ENCODE data around the gene ANKRD52.
A peak's percentile ranks its signal among the peaks of the same experiment; 100 is the strongest.

Gene ANKRD52

GRCh38 chr12:56236985-56237384, 21.2 kb downstream of the ANKRD52 start:
- Histone ChIP-seq H3K27ac (ENCODE audit: low read depth, low read length) (no peak overlapping the region), H3K4me3 (ENCODE audit: low read depth in 1 of 2, low read length in 2 of 2) (no peak overlapping the region), H3K4me1 (ENCODE audit: insufficient read depth, low read length) (no peaks in the 10 kb centered on the region), H3K27me3 (ENCODE audit: control insufficient read depth in 1 of 2, insufficient read depth in 2 of 2, low read length in 2 of 2) (no peaks in the 10 kb centered on the region), H3K9ac (ENCODE audit: low read length) (no peak overlapping the region), H3K36me3 (ENCODE audit: insufficient read depth, low read length) (peaks cover 34% of the 10 kb centered on the region), H3K9me3 (ENCODE audit: low read length) (no peaks in the 10 kb centered on the region)

- no peak overlapping the region for H3K27ac ChIP-seq (ENCODE audit: low read depth, low read length)
- no peaks in the 10 kb centered on the region for H3K27me3 ChIP-seq (ENCODE audit: control insufficient read depth in 1 of 2, insufficient read depth in 2 of 2, low read length in 2 of 2)
- no peak overlapping the region for H3K9ac ChIP-seq (ENCODE audit: low read length)
- H3K4me3 ChIP-seq (ENCODE audit: low read depth in 1 of 2, low read length in 2 of 2) = no peak overlapping the region
- no peaks in the 10 kb centered on the region for H3K9me3 ChIP-seq (ENCODE audit: low read length)
- H3K36me3 ChIP-seq (ENCODE audit: insufficient read depth, low read length) = peaks cover 25% of the 10 kb centered on the region
- no peaks in the 10 kb centered on the region for H3K4me1 ChIP-seq (ENCODE audit: insufficient read depth, low read length)
These were observed 22.1 kb downstream of the ANKRD52 start for GRCh38 chr12:56236091-56236490.

DNA sequence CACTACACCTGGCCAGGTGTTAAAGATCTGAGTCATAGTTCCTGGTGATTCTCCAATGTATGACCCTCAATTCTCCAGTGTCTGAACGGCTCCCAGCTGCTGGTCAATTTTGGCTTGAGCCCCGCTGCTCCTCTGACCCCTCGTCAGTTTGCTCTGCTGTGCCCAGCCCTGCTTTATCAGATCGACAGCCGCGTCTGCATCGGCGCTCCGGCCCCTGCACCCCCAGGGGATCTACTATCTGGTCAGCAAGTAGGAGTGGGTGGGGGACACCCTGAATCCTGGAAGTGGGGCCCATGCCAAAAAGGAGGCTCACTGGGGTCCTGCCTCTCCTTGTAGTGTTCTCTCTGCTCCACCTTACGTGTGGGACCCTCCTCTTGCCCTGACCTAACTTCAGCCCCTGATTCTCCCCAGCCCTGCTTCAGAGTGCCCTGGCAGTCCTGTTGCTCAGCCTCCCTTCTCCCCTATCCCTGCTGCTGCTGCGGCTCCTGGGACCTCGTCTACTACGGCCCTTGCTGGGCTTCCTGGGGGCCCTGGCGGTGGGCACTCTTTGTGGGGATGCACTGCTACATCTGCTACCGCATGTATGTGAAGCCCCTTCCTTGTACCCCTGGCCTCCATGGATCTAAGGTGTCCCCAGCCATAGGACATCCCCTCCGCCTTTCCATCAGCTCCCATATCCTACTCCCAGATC, 23.3 kb downstream of the ANKRD52 start:
- Histone ChIP-seq H3K4me1 (ENCODE audit: insufficient read depth, low read length) (no peaks in the 10 kb centered on the region), H3K9ac (ENCODE audit: low read length) (no peak overlapping the region), H3K4me3 (ENCODE audit: low read depth in 1 of 2, low read length in 2 of 2) (no peak overlapping the region), H3K27me3 (ENCODE audit: control insufficient read depth in 1 of 2, insufficient read depth in 2 of 2, low read length in 2 of 2) (no peaks in the 10 kb centered on the region), H3K36me3 (ENCODE audit: insufficient read depth, low read length) (peaks cover 13% of the 10 kb centered on the region), H3K27ac (ENCODE audit: low read depth, low read length) (no peak overlapping the region), H3K9me3 (ENCODE audit: low read length) (no peaks in the 10 kb centered on the region)

- no peaks in the 10 kb centered on the region for H3K4me1 ChIP-seq (ENCODE audit: insufficient read depth, low read length)
- H3K36me3 ChIP-seq (ENCODE audit: insufficient read depth, low read length) = no peaks in the 10 kb centered on the region
- no peak overlapping the region for H3K9ac ChIP-seq (ENCODE audit: low read length)
- H3K27ac ChIP-seq (ENCODE audit: low read depth, low read length) = no peak overlapping the region
- no peaks in the 10 kb centered on the region for H3K27me3 ChIP-seq (ENCODE audit: control insufficient read depth in 1 of 2, insufficient read depth in 2 of 2, low read length in 2 of 2)
- no peaks in the 10 kb centered on the region for H3K9me3 ChIP-seq (ENCODE audit: low read length)
- no peak overlapping the region for H3K4me3 ChIP-seq (ENCODE audit: low read depth in 1 of 2, low read length in 2 of 2)
These were observed 27.0 kb downstream of the ANKRD52 start for GRCh38 chr12:56231184-56231582.

GRCh38 chr12:56230432-56231183, 27.6 kb downstream of the ANKRD52 start:
- Histone ChIP-seq H3K27me3 (ENCODE audit: control insufficient read depth in 1 of 2, insufficient read depth in 2 of 2, low read length in 2 of 2) (no peaks in the 10 kb centered on the region), H3K4me1 (ENCODE audit: insufficient read depth, low read length) (no peaks in the 10 kb centered on the region), H3K27ac (ENCODE audit: low read depth, low read length) (no peak overlapping the region), H3K4me3 (ENCODE audit: low read depth in 1 of 2, low read length in 2 of 2) (no peak overlapping the region), H3K9me3 (ENCODE audit: low read length) (no peaks in the 10 kb centered on the region), H3K9ac (ENCODE audit: low read length) (no peak overlapping the region), H3K36me3 (ENCODE audit: insufficient read depth, low read length) (no peaks in the 10 kb centered on the region)

DNA sequence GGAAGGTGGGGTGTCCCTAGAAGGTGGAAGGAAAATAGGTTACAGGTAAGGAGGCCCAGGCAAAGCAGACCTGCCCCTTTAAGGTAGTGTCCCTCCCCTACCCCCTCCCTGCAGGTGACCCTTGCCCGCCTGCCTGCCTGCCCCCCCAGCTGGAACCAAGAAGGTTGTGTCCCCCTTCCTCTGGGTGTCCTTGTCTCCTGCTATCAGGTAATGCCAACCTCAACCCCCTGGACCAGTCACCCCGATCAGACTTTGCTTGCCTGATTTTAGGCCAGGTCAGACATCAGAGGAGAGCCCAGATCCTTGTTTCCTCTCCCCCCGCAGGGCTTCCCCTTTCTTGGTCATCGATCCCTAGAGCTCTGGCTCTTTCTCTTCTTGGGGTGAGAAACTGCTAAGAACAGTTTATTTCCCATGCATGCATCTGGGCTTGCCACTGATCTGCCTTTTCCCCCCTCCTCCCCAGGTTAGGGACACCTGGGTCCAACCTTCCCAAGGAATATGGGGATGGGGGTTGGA, 28.2 kb downstream of the ANKRD52 start, which contains the start of gene SLC39A5:
TSS of gene SLC39A5 (plus strand) at position 136 of the 516 bp plus-strand sequence. CDS start 1,224 bp downstream, outside the sequence.
- H3K27ac ChIP-seq (ENCODE audit: low read depth, low read length) = no peak within 1 kb of the TSS
- H3K4me3 ChIP-seq (ENCODE audit: low read depth in 1 of 2, low read length in 2 of 2) = no peak within 1 kb of the TSS
- peaks cover 1% of the 10 kb centered on the region for H3K4me1 ChIP-seq (ENCODE audit: insufficient read depth, low read length)
- H3K36me3 ChIP-seq (ENCODE audit: insufficient read depth, low read length) = no peaks in the 10 kb centered on the region
- H3K9ac ChIP-seq (ENCODE audit: low read length) = no peak within 1 kb of the TSS
- no peaks in the 10 kb centered on the region for H3K9me3 ChIP-seq (ENCODE audit: low read length)
- H3K27me3 ChIP-seq (ENCODE audit: control insufficient read depth in 1 of 2, insufficient read depth in 2 of 2, low read length in 2 of 2) = no peaks in the 10 kb centered on the region

- Histone ChIP-seq H3K9ac (ENCODE audit: low read length) (no peak overlapping the region), H3K9me3 (ENCODE audit: low read length) (no peaks in the 10 kb centered on the region), H3K27ac (ENCODE audit: low read depth, low read length) (no peak overlapping the region), H3K4me3 (ENCODE audit: low read depth in 1 of 2, low read length in 2 of 2) (no peak overlapping the region), H3K4me1 (ENCODE audit: insufficient read depth, low read length) (peaks cover 6% of the 10 kb centered on the region), H3K36me3 (ENCODE audit: insufficient read depth, low read length) (no peaks in the 10 kb centered on the region), H3K27me3 (ENCODE audit: control insufficient read depth in 1 of 2, insufficient read depth in 2 of 2, low read length in 2 of 2) (no peaks in the 10 kb centered on the region)
These were observed 29.1 kb downstream of the ANKRD52 start for GRCh38 chr12:56229082-56229481.

DNA sequence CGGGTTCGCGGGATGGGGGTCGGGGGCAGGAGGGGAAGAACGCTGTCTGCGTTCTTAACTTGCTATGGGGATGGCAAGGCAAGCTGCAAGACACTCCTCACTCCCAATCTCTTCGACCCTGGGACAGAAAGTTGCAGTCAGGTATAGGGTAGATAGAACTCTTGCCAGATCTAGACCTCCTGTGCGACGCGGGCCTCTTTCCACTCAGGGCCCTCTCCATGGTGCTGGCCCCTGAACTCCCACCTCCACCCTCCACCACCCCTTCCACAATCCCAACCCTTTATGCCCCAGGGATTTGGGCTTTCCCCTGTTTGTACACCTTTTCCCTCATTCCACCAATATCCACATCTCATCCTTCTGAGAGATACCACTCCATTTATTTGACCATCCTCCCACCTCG, 33.2 kb downstream of the ANKRD52 start:
- Histone ChIP-seq H3K4me1 (ENCODE audit: insufficient read depth, low read length) (peaks cover 37% of the 10 kb centered on the region), H3K27me3 (ENCODE audit: control insufficient read depth in 1 of 2, insufficient read depth in 2 of 2, low read length in 2 of 2) (no peaks in the 10 kb centered on the region), H3K36me3 (ENCODE audit: insufficient read depth, low read length) (no peaks in the 10 kb centered on the region), H3K9me3 (ENCODE audit: low read length) (no peaks in the 10 kb centered on the region), H3K9ac (ENCODE audit: low read length) (peak overlapping the region; percentile 72), H3K27ac (ENCODE audit: low read depth, low read length) (no peak overlapping the region), H3K4me3 (ENCODE audit: low read depth in 1 of 2, low read length in 2 of 2) (peak overlapping the region; percentile 76 to 80)

GRCh38 chr12:56224102-56224701, 34.0 kb downstream of the ANKRD52 start, which contains the start of gene NABP2:
NABP2 (plus strand) TSS chr12:56224342; CDS start chr12:56224857, 515 bp downstream.
- peak within 1 kb of the TSS; percentile 76 to 80 for H3K4me3 ChIP-seq (ENCODE audit: low read depth in 1 of 2, low read length in 2 of 2)
- peaks cover 37% of the 10 kb centered on the region for H3K4me1 ChIP-seq (ENCODE audit: insufficient read depth, low read length)
- peak within 1 kb of the TSS; percentile 72 for H3K9ac ChIP-seq (ENCODE audit: low read length)
- H3K27me3 ChIP-seq (ENCODE audit: control insufficient read depth in 1 of 2, insufficient read depth in 2 of 2, low read length in 2 of 2) = no peaks in the 10 kb centered on the region
- H3K9me3 ChIP-seq (ENCODE audit: low read length) = no peaks in the 10 kb centered on the region
- no peaks in the 10 kb centered on the region for H3K36me3 ChIP-seq (ENCODE audit: insufficient read depth, low read length)
- H3K27ac ChIP-seq (ENCODE audit: low read depth, low read length) = peak within 1 kb of the TSS; percentile 84

DNA sequence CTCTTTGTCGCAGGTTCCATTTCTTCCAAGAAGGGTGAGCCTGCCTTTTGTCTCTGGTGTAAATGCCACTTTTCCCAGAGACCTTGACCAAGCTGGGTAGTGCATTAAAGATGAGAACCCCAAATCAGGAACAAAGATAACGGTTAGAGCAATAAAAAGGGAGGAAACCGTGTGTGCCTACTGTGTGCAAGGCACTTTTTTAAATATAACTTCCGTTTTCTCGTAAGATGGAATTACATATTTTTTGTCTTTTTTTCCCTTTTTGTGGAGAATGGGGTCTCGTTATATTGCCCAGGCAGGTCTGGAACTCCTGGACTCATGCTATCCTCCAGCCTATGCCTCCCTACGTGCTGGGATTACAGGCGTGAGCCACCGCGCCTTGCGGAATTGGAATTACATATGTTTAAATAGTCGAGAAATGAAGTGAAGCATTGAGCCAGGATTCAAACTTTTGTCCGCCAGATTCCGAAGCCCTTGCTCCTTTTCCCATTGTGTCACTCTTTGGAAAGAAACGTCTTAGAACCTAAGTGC, 34.5 kb downstream of the ANKRD52 start:
- H3K36me3 ChIP-seq (ENCODE audit: insufficient read depth, low read length) = no peaks in the 10 kb centered on the region
- H3K27me3 ChIP-seq (ENCODE audit: control insufficient read depth in 1 of 2, insufficient read depth in 2 of 2, low read length in 2 of 2) = no peaks in the 10 kb centered on the region
- peaks cover 37% of the 10 kb centered on the region for H3K4me1 ChIP-seq (ENCODE audit: insufficient read depth, low read length)
- H3K9ac ChIP-seq (ENCODE audit: low read length) = no peak overlapping the region
- H3K9me3 ChIP-seq (ENCODE audit: low read length) = no peaks in the 10 kb centered on the region
- peak overlapping the region; percentile 84 for H3K27ac ChIP-seq (ENCODE audit: low read depth, low read length)
- peak overlapping the region in 1 of 2 donors; percentile 35 for H3K4me3 ChIP-seq (ENCODE audit: low read depth in 1 of 2, low read length in 2 of 2)

DNA sequence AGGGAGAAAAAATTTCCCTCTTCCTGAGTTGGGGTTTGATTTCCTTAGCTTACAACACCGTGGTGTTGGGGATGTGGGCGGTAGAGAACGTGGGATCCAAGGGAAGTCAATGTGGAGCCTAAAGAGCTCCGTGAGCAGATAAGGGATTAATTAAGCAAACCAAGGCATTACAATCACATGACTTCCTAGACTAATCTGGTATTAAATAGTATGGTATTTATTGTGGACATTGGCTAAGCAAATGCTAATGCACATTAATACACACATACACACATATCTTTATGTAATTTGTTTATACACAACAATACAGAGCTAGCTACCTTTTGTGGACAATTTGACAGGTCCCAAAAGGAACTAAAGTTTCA, 35.7 kb downstream of the ANKRD52 start:
- no peaks in the 10 kb centered on the region for H3K27me3 ChIP-seq (ENCODE audit: control insufficient read depth in 1 of 2, insufficient read depth in 2 of 2, low read length in 2 of 2)
- peak overlapping the region; percentile 83 to 96 for H3K4me3 ChIP-seq (ENCODE audit: low read depth in 1 of 2, low read length in 2 of 2)
- H3K36me3 ChIP-seq (ENCODE audit: insufficient read depth, low read length) = no peaks in the 10 kb centered on the region
- peaks cover 37% of the 10 kb centered on the region for H3K4me1 ChIP-seq (ENCODE audit: insufficient read depth, low read length)
- peak overlapping the region; percentile 100 for H3K27ac ChIP-seq (ENCODE audit: low read depth, low read length)
- peak overlapping the region; percentile 78 for H3K9ac ChIP-seq (ENCODE audit: low read length)
- no peaks in the 10 kb centered on the region for H3K9me3 ChIP-seq (ENCODE audit: low read length)

All from muscle layer of colon (tissue), 2 donors.